Sigmoid colon (tissue), 7 donors: ENCODE data around the gene LDLRAD4. TPM values are rescaled to one million over a fixed set of nuclear protein-coding genes. Genes with fewer than 3 reads are reported as not detected.

Experiments
- DNase-seq: peaks from one replicate; pipeline ENCODE4 v3.0.0-alpha.2; 2019
- H3K27ac ChIP-seq, 4 donors: fragments of 200-600 bp; sonication (generic); one replicate each; pipeline ENCODE4 v1.5.1; 2016 to 2019; ENCODE audit warnings: mild to moderate bottlenecking in 1 of 4
- H3K27me3 ChIP-seq, 3 donors: fragments of 200-600 bp; sonication (generic); one replicate each; pipeline ENCODE4 v1.5.1; 2019; ENCODE audit warnings: mild to moderate bottlenecking in 1 of 3
- H3K36me3 ChIP-seq, 4 donors: fragments of 200-600 bp; sonication (generic); one replicate each; pipeline ENCODE4 v1.5.1; 2016 to 2019
- H3K4me1 ChIP-seq, 4 donors: fragments of 200-600 bp; sonication (generic); one replicate each; pipeline ENCODE4 v1.5.1; 2017 to 2019
- H3K4me3 ChIP-seq, 4 donors: fragments of 200-600 bp; sonication (generic); one replicate each; pipeline ENCODE4 v1.5.1; 2017 to 2019; ENCODE audit warnings: mild to moderate bottlenecking in 2 of 4, moderate library complexity in 1 of 4
- H3K9me3 ChIP-seq, 4 donors: fragments of 200-600 bp in 3 of 4; sonication (generic) in 3 of 4; one replicate each; pipeline versions ENCODE4 v1.5.1 to v1.6.1; 2013 to 2019
- EP300 ChIP-seq, 4 donors: sonication (generic); formaldehyde crosslinking; IDR thresholded peaks; one replicate each; pipeline ENCODE4 v1.6.1; 2017; ENCODE audit warnings: antibody characterized with exemption in 4 of 4
- POLR2A ChIP-seq, 2 donors: fragments of 450-650 bp; IDR thresholded peaks; one replicate each; pipeline ENCODE4 v1.6.1; 2016; ENCODE audit warnings: antibody characterized with exemption in 2 of 2, mild to moderate bottlenecking in 2 of 2, moderate library complexity in 2 of 2
- POLR2AphosphoS5 ChIP-seq, 4 donors: sonication (generic); formaldehyde crosslinking; IDR thresholded peaks; one replicate each; pipeline ENCODE4 v1.6.1; 2017; ENCODE audit warnings: antibody characterized with exemption in 4 of 4
- WGBS, 2 donors: extraction: QIAGEN DNeasy Blood & Tissue Kit; methylation state at CpG; one replicate each; pipeline ENCODE4 v1.1.7; 2013; 5-methylcytosine and 5-hydroxymethylcytosine counted together
- intact Hi-C: fragments of 100-400 bp; cut with DNase I; formaldehyde crosslinking; loops from one replicate; pipeline ENCODE4 v1.15.1; 2023
- polyA plus RNA-seq, 3 donors: library from polyadenylated mRNA; stranded (reverse); fragments of 200-250 nt; gene quantifications; one replicate each; pipeline ENCODE4 v1.2.3, GENCODE V29; 2013
- total RNA-seq, 4 donors: library from RNA; depleted of rRNA; stranded (reverse); fragments of >200 nt; gene quantifications; one replicate each; pipeline ENCODE4 v1.1.0, GENCODE V29; 2016
- TF ChIP-seq, protein P1 (sequence below), 4 experiments: fragments of 450-650 bp in 3 of 4; fragments of 200-600 bp in 1 of 4; IDR thresholded peaks; one replicate each; pipeline ENCODE4 v1.5.1; 2016 to 2019; ENCODE audit warnings: antibody characterized with exemption in 4 of 4, mild to moderate bottlenecking in 3 of 4, moderate library complexity in 2 of 4
- donor health status: healthy with polysubstance abuse.
- donor health status: Bipolar disorder and iron deficiency.
- donor health status: healthy.

The LDLRAD4 gene
- total and polyA plus RNA-seq, 7 donors, result 1.2 to 28.2 (median 17.2) TPM

DNA sequence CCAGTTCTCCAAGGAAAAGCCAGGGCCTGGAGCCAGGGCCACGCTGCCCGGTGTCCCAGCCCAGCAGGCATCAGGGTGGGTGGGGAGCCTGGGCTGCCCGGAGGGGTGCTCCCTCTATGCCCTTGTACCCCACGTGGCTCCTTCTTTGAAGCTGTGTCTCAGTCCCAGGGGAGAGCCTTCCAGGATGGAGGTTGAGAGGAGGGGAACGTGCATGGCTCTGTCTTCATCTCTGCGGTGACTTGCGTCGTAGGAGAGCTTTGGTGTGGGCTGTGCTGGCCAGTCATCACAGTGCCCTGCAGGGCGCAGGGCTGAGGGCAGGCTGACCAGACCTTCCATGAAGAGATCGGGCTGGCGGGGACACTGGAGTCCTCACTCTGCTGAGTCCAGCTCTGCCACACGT lies 197.2 kb downstream of the LDLRAD4 start:
- intact Hi-C loops, result no loop called here
- H3K4me1 ChIP-seq, result peaks cover 0 to 19% (median 11%) of the 10 kb centered on the region in 4 donors
- H3K27ac ChIP-seq, result peak overlapping the region in 2 of 4 donors; percentile 24 to 52
- 93 to 96% methylated on average over 12 of the region's 12 CpGs for WGBS, 2 donors
- H3K27me3 ChIP-seq, result no peaks in the 10 kb centered on the region
- H3K9me3 ChIP-seq, result no peaks in the 10 kb centered on the region
- TF ChIP-seq POLR2AphosphoS5 (IDR thresholded peaks at IDR 0.05), result no peak
- TF ChIP-seq, protein P1, sequence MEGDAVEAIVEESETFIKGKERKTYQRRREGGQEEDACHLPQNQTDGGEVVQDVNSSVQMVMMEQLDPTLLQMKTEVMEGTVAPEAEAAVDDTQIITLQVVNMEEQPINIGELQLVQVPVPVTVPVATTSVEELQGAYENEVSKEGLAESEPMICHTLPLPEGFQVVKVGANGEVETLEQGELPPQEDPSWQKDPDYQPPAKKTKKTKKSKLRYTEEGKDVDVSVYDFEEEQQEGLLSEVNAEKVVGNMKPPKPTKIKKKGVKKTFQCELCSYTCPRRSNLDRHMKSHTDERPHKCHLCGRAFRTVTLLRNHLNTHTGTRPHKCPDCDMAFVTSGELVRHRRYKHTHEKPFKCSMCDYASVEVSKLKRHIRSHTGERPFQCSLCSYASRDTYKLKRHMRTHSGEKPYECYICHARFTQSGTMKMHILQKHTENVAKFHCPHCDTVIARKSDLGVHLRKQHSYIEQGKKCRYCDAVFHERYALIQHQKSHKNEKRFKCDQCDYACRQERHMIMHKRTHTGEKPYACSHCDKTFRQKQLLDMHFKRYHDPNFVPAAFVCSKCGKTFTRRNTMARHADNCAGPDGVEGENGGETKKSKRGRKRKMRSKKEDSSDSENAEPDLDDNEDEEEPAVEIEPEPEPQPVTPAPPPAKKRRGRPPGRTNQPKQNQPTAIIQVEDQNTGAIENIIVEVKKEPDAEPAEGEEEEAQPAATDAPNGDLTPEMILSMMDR (IDR thresholded peaks at IDR 0.05), result no peak
- TF ChIP-seq EP300 (IDR thresholded peaks at IDR 0.05), result no peak
- TF ChIP-seq POLR2A (IDR thresholded peaks at IDR 0.05), result no peak
- H3K36me3 ChIP-seq, result no peaks in the 10 kb centered on the region
- DNase-seq, result no peak
- no peak overlapping the region for H3K4me3 ChIP-seq

DNA sequence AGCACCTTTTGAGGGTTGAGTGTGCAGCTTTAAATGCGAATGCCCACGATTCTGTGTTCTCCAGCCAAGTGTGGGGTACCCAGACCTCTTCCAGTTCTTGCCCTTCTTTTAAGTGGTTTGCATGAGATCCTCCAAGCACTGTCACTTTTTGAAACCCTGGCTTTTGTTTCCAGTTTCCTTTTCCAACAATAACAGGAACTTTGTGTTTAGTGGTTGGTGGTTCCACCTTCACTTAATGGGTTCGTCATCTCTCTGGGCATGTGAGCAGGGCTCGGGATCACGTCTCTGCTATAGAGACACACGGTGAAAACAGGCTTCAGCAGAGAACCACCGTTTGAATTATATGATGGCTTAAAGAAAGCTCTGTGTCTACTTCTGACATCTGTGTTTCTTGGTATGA lies 197.6 kb downstream of the LDLRAD4 start:
- Histone ChIP-seq H3K4me1 (peaks cover 0 to 19% (median 11%) of the 10 kb centered on the region in 4 donors), H3K27me3 (no peaks in the 10 kb centered on the region), H3K9me3 (no peaks in the 10 kb centered on the region), H3K36me3 (no peaks in the 10 kb centered on the region), H3K4me3 (no peak overlapping the region), H3K27ac (peak overlapping the region in 2 of 4 donors; percentile 24 to 52)
- WGBS, 2 donors, result 58 to 74% methylated on average over 7 of the region's 7 CpGs
- TF ChIP-seq POLR2AphosphoS5 (IDR thresholded peaks at IDR 0.05) (no peak), EP300 (IDR thresholded peaks at IDR 0.05) (no peak), POLR2A (IDR thresholded peaks at IDR 0.05) (no peak)
- TF ChIP-seq, protein P1 (IDR thresholded peaks at IDR 0.05), result no peak
- intact Hi-C loops, result no loop called here
- no peak for DNase-seq

DNA sequence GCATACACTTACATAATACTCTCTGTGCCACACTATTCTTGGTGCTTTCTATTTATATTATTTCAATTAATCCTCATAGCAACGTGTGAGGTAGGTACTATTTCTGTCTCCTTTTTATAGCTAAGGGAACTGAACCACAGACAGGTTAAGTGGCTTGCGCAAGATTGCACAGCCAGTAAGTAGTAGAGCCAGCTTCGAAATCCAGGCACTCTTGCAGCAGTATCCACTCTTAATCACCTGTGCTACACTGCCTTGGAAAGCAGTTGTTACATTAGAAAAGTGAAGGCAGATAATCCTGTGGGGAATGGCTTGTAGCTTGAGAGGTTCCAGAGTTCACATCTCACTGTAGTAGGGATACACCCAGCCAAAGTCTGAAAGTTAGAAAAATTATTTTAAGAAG lies 198.3 kb downstream of the LDLRAD4 start:
- Histone ChIP-seq H3K36me3 (no peaks in the 10 kb centered on the region), H3K27ac (peak overlapping the region in 1 of 4 donors; percentile 24), H3K4me3 (no peak overlapping the region), H3K4me1 (peaks cover 0 to 19% (median 11%) of the 10 kb centered on the region in 4 donors), H3K27me3 (no peaks in the 10 kb centered on the region), H3K9me3 (no peaks in the 10 kb centered on the region)
- 31 to 57% methylated on average over 3 of the region's 3 CpGs for WGBS, 2 donors
- intact Hi-C loops, result no loop called here
- TF ChIP-seq EP300 (IDR thresholded peaks at IDR 0.05) (peak in 1 of 4 donors; percentile 53), POLR2AphosphoS5 (IDR thresholded peaks at IDR 0.05) (no peak)
- no peak for DNase-seq

- peaks cover 0 to 19% (median 11%) of the 10 kb centered on the region in 4 donors for H3K4me1 ChIP-seq
- H3K27me3 ChIP-seq, result no peaks in the 10 kb centered on the region
- H3K36me3 ChIP-seq, result no peaks in the 10 kb centered on the region
- no peak overlapping the region for H3K4me3 ChIP-seq
- WGBS, 2 donors, result 18 to 73% methylated on average over 11 of the region's 11 CpGs
- H3K27ac ChIP-seq, result no peak overlapping the region
- DNase-seq, result no peak
- no peaks in the 10 kb centered on the region for H3K9me3 ChIP-seq
- intact Hi-C loops, result no loop called here
- TF ChIP-seq POLR2AphosphoS5 (IDR thresholded peaks at IDR 0.05) (no peak), POLR2A (IDR thresholded peaks at IDR 0.05) (no peak), EP300 (IDR thresholded peaks at IDR 0.05) (no peak)
- TF ChIP-seq, protein P1 (IDR thresholded peaks at IDR 0.05), result no peak
Measured at GRCh38 chr18:13418013-13418710, 199.6 kb downstream of the LDLRAD4 start.

DNA sequence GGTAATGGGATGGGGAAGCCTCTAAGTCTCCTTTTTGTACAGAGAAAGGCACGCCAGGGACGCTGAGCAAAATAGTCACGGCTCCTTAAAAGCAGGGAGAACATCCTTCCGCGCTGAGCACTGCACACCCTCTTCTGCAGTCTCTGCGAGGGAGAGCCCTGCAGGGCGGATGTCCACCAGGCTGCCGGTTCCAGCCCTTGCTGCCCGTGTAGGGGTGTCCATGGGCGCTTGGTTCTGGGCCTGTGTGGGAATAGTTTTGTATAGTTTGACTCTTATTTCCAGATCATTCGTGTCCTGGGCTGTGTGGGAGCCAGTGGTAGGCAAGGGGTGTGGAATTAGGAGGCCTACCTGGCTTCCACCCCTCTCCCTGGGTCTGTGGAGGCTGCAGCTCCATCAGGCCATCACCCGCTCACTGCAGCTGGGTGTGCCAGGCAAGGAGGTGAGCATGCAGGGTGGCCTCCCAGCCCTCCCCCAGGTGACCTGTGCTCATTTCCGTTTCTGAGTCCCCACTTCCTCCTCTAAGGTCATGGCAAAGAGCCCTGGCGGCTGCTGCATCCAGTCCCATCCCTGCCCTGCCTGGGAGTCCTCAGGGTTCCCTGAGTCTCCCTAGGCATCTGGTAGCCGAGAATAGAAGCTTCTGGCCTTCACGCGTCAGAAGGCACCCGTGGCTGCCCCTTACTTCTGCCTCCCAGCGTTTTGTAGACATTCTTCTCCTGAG lies 202.6 kb downstream of the LDLRAD4 start:
- H3K27me3 ChIP-seq, result no peaks in the 10 kb centered on the region
- TF ChIP-seq POLR2A (IDR thresholded peaks at IDR 0.05) (no peak), EP300 (IDR thresholded peaks at IDR 0.05) (no peak), POLR2AphosphoS5 (IDR thresholded peaks at IDR 0.05) (no peak)
- TF ChIP-seq, protein P1 (IDR thresholded peaks at IDR 0.05), result no peak
- peaks cover 0 to 10% (median 7%) of the 10 kb centered on the region in 4 donors for H3K4me1 ChIP-seq
- H3K9me3 ChIP-seq, result no peaks in the 10 kb centered on the region
- DNase-seq, result peak; percentile 49
- intact Hi-C loops, result no loop called here
- no peaks in the 10 kb centered on the region for H3K36me3 ChIP-seq
- WGBS, 2 donors, result 89 to 91% methylated on average over 19 of the region's 19 CpGs
- no peak overlapping the region for H3K27ac ChIP-seq
- H3K4me3 ChIP-seq, result no peak overlapping the region
